ENCODE results near the gene GRHL3. TPM values are rescaled to one million over a fixed set of nuclear protein-coding genes. Genes with fewer than 3 reads are reported as not detected.

GRHL3 gene
- 29.0 and 34.9 TPM in 2 replicates for total RNA-seq

GRCh38 chr1:24319312-24319863 lies at the start of gene GRHL3:
TSS of gene GRHL3 (plus strand) at chr1:24319357. CDS start at chr1:24319552, 195 bp downstream.

Other genes starting within 250 kb of the GRHL3 start
- gene MYOM3, start 207.2 kb upstream of the GRHL3 start, total RNA-seq: 0.21 and 1.4 TPM in 2 replicates
- gene IL22RA1, start 176.2 kb upstream of the GRHL3 start, total RNA-seq: 0.43 and 0.72 TPM in 2 replicates
- 7.5 and 13.0 TPM in 2 replicates for gene IFNLR1, start 132.1 kb upstream of the GRHL3 start, total RNA-seq
- 5.3 and 5.5 TPM in 2 replicates for gene STPG1, start 94.4 kb downstream of the GRHL3 start, total RNA-seq
- gene NIPAL3, start 96.4 kb downstream of the GRHL3 start, total RNA-seq: 34.9 and 48.0 TPM in 2 replicates
- gene RCAN3, start 183.5 kb downstream of the GRHL3 start, total RNA-seq: 15.9 and 17.9 TPM in 2 replicates
- 0.21 and 1.2 TPM in 2 replicates for gene NCMAP, start 236.7 kb downstream of the GRHL3 start, total RNA-seq